Sigmoid colon (tissue), 7 donors: ENCODE results near the gene KLRC4. TPM values are rescaled to one million over a fixed set of nuclear protein-coding genes. Genes with fewer than 3 reads are reported as not detected.
"Not testable (repeated sequence)": the region's sequence is repeated elsewhere in the genome, so short reads cannot be mapped to it uniquely, and the experiment has no call there.

ENCODE experiments used
- DNase-seq: peaks from one replicate; pipeline ENCODE4 v3.0.0-alpha.2; 2019
- H3K27ac ChIP-seq, 4 donors: fragments of 200-600 bp; sonication (generic); one replicate each; pipeline ENCODE4 v1.5.1; 2016 to 2019; ENCODE audit warnings: mild to moderate bottlenecking in 1 of 4
- H3K27me3 ChIP-seq, 3 donors: fragments of 200-600 bp; sonication (generic); one replicate each; pipeline ENCODE4 v1.5.1; 2019; ENCODE audit warnings: mild to moderate bottlenecking in 1 of 3
- H3K36me3 ChIP-seq, 4 donors: fragments of 200-600 bp; sonication (generic); one replicate each; pipeline ENCODE4 v1.5.1; 2016 to 2019
- H3K4me1 ChIP-seq, 4 donors: fragments of 200-600 bp; sonication (generic); one replicate each; pipeline ENCODE4 v1.5.1; 2017 to 2019
- H3K4me3 ChIP-seq, 4 donors: fragments of 200-600 bp; sonication (generic); one replicate each; pipeline ENCODE4 v1.5.1; 2017 to 2019; ENCODE audit warnings: mild to moderate bottlenecking in 2 of 4, moderate library complexity in 1 of 4
- H3K9me3 ChIP-seq, 4 donors: fragments of 200-600 bp in 3 of 4; sonication (generic) in 3 of 4; one replicate each; pipeline versions ENCODE4 v1.5.1 to v1.6.1; 2013 to 2019
- EP300 ChIP-seq, 4 donors: sonication (generic); formaldehyde crosslinking; IDR thresholded peaks; one replicate each; pipeline ENCODE4 v1.6.1; 2017; ENCODE audit warnings: antibody characterized with exemption in 4 of 4
- POLR2A ChIP-seq, 2 donors: fragments of 450-650 bp; IDR thresholded peaks; one replicate each; pipeline ENCODE4 v1.6.1; 2016; ENCODE audit warnings: antibody characterized with exemption in 2 of 2, mild to moderate bottlenecking in 2 of 2, moderate library complexity in 2 of 2
- POLR2AphosphoS5 ChIP-seq, 4 donors: sonication (generic); formaldehyde crosslinking; IDR thresholded peaks; one replicate each; pipeline ENCODE4 v1.6.1; 2017; ENCODE audit warnings: antibody characterized with exemption in 4 of 4
- whole genome bisulfite sequencing, 2 donors: extraction: QIAGEN DNeasy Blood & Tissue Kit; methylation state at CpG; one replicate each; pipeline ENCODE4 v1.1.7; 2013; 5-methylcytosine and 5-hydroxymethylcytosine counted together
- intact Hi-C: fragments of 100-400 bp; cut with DNase I; formaldehyde crosslinking; loops from one replicate; pipeline ENCODE4 v1.15.1; 2023
- polyA plus RNA-seq, 3 donors: library from polyadenylated mRNA; stranded (reverse); fragments of 200-250 nt; gene quantifications; one replicate each; pipeline ENCODE4 v1.2.3, GENCODE V29; 2013
- total RNA-seq, 4 donors: library from RNA; depleted of rRNA; stranded (reverse); fragments of >200 nt; gene quantifications; one replicate each; pipeline ENCODE4 v1.1.0, GENCODE V29; 2016
- TF ChIP-seq, protein P1 (sequence below), 4 experiments: fragments of 450-650 bp in 3 of 4; fragments of 200-600 bp in 1 of 4; IDR thresholded peaks; one replicate each; pipeline ENCODE4 v1.5.1; 2016 to 2019; ENCODE audit warnings: antibody characterized with exemption in 4 of 4, mild to moderate bottlenecking in 3 of 4, moderate library complexity in 2 of 4
- donor health status: healthy with polysubstance abuse.
- donor health status: Bipolar disorder and iron deficiency.
- donor health status: healthy.

KLRC4 gene
- total and polyA plus RNA-seq, 7 donors: 0.23 to 0.54 TPM; not detected in 5

DNA sequence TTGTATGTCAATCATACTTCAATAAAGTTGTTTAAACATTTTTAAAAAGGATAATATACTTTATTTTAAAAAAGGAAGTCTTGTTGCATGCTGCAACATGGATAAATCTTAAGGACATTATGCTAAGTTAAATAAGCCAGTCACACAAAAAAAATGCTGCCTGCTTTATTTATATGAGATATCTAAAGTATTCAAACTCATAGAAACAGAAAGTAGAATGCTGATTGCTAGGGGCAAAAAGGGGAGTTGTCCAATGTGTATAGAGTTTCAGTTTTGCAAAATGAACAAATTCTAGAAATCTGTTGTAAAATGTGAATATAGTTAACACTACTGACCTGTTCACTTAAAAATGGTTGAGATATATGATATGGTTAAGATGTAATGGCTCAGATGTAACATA, 8.7 kb downstream of the KLRC4 start:
- H3K36me3 ChIP-seq: no peaks in the 10 kb centered on the region

DNA sequence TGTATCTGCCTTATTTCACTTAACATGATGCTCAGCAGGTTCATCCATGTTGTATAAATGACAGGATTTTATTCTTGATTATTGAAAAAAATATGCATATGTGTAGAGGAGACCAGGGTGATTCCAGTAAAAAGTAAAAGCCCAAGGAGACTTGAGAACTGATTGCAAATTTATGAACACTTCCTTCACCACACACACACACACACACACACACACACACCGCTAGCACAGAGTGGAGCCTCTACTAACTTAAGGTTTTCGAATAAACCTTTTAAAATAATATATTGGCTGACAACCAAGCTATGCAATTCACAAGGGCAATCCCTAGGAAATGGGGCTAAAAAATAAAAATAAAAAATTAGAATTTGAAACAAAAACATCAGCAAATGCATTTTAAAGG, 11.4 kb downstream of the KLRC4 start:
- no peak for DNase-seq
- no peaks in the 10 kb centered on the region for H3K36me3 ChIP-seq
- WGBS, 2 donors: 84 to 90% methylated on average over 2 of the region's 2 CpGs
- intact Hi-C loops: no loop called here
- H3K27ac ChIP-seq: no peak overlapping the region
- no peaks in the 10 kb centered on the region for H3K27me3 ChIP-seq
- no peaks in the 10 kb centered on the region for H3K9me3 ChIP-seq
- peaks cover 0 to 10% (median 8%) of the 10 kb centered on the region in 4 donors for H3K4me1 ChIP-seq
- no peak for TF ChIP-seq EP300 (IDR thresholded peaks at IDR 0.05)
- no peak for TF ChIP-seq POLR2A (IDR thresholded peaks at IDR 0.05)
- TF ChIP-seq POLR2AphosphoS5 (IDR thresholded peaks at IDR 0.05): no peak
- H3K4me3 ChIP-seq: no peak overlapping the region

More for the DNA sequence above, 8.7 kb downstream of the KLRC4 start:
- H3K4me3 ChIP-seq: no peak overlapping the region
- H3K27me3 ChIP-seq: no peaks in the 10 kb centered on the region
- TF ChIP-seq, protein P1, sequence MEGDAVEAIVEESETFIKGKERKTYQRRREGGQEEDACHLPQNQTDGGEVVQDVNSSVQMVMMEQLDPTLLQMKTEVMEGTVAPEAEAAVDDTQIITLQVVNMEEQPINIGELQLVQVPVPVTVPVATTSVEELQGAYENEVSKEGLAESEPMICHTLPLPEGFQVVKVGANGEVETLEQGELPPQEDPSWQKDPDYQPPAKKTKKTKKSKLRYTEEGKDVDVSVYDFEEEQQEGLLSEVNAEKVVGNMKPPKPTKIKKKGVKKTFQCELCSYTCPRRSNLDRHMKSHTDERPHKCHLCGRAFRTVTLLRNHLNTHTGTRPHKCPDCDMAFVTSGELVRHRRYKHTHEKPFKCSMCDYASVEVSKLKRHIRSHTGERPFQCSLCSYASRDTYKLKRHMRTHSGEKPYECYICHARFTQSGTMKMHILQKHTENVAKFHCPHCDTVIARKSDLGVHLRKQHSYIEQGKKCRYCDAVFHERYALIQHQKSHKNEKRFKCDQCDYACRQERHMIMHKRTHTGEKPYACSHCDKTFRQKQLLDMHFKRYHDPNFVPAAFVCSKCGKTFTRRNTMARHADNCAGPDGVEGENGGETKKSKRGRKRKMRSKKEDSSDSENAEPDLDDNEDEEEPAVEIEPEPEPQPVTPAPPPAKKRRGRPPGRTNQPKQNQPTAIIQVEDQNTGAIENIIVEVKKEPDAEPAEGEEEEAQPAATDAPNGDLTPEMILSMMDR (IDR thresholded peaks at IDR 0.05): no peak
- no peaks in the 10 kb centered on the region for H3K9me3 ChIP-seq
- H3K4me1 ChIP-seq: peaks cover 0 to 2% (median 2%) of the 10 kb centered on the region in 4 donors
- DNase-seq: no peak
- H3K27ac ChIP-seq: no peak overlapping the region
- intact Hi-C loops: no loop called here

DNA sequence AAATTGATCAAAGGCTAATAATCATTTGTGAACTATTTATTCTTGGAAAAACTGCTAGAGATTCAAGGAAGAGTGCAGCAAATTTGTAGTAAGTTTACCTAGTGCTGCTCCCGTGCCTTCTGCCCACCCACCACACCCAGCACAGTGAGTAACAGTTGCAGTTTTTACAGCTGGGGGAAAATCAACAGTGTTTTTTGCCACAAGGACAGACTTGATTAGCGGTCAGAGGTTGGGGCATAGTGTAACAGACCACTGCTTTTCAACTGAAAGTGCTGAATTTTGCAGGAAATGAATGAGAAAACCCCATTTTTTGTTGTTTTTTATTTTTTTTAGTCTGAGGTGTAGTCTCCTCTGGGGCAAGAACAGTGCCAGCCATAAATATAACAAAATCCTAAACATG, 12.3 kb downstream of the KLRC4 start:
- 23 to 33% methylated on average over 2 of the region's 2 CpGs for WGBS, 2 donors
- no peaks in the 10 kb centered on the region for H3K36me3 ChIP-seq
- H3K27ac ChIP-seq: no peak overlapping the region
- TF ChIP-seq POLR2A (IDR thresholded peaks at IDR 0.05): no peak
- H3K27me3 ChIP-seq: no peaks in the 10 kb centered on the region
- DNase-seq: no peak
- intact Hi-C loops: no loop called here
- H3K9me3 ChIP-seq: no peaks in the 10 kb centered on the region
- H3K4me3 ChIP-seq: no peak overlapping the region
- peaks cover 0 to 14% (median 12%) of the 10 kb centered on the region in 4 donors for H3K4me1 ChIP-seq

DNA sequence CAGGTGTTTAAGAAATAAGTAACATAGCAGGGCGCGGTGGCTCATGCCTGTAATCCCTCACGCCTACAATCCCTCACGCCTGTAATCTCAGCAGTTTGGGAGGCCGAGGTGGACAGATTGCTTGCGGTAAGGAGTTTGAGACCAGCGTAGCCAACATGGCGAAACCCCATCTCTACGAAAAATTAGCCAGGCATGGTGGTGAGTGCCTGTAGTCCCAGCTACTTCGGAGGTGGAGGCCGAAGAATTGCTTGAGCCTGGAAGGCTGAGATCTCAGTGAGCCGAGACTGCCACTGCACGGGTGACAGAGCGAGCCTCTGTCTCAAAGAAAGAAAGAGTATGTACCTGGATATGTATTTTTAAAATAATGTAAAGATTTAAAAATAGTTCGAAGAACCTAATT, 13.4 kb downstream of the KLRC4 start:
- H3K27me3 ChIP-seq, intact Hi-C loops, H3K9me3 ChIP-seq, DNase-seq, H3K36me3 ChIP-seq, H3K4me3 ChIP-seq: not testable (repeated sequence)
- 69 to 83% methylated on average over 15 of the region's 15 CpGs for WGBS, 2 donors
- H3K27ac ChIP-seq: peak overlapping the region in 3 of 4 donors; percentile 64 to 73 (median 67)
- H3K4me1 ChIP-seq: peaks cover 0 to 16% (median 14%) of the 10 kb centered on the region in 4 donors

DNA sequence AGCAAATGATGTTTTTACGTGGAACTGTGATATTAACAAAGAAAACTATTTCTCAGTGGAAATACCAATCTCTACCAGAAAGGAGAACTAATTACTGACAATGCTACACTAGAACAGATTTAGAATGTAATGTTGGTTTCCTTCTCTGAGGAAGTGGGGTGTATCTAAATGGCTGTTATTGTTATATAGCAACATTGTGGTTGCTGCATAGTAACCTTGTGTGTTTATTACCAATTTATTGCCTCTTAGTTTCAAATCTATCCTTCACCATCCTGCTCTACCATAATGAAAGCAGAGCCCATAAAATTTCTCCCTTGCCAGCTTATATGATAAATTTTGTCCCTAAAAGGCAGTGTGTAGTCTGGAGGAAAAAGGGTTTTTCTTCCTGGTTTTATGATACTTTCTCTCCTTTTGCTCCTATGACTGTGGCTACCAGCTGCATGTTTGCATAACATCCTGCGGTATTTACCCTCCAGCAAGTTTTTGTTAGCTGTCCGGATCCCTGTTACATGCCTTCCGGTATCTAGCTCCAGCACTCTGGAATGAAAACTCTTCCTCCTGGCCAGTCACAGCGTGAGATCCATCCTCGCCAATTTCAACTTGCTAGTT, 14.1 kb downstream of the KLRC4 start:
- Histone ChIP-seq H3K4me3 (peak overlapping the region in 2 of 4 donors; percentile 10 to 15), H3K27ac (peak overlapping the region; percentile 31 to 73 (median 66))
- peak; percentile 71 for DNase-seq

DNA sequence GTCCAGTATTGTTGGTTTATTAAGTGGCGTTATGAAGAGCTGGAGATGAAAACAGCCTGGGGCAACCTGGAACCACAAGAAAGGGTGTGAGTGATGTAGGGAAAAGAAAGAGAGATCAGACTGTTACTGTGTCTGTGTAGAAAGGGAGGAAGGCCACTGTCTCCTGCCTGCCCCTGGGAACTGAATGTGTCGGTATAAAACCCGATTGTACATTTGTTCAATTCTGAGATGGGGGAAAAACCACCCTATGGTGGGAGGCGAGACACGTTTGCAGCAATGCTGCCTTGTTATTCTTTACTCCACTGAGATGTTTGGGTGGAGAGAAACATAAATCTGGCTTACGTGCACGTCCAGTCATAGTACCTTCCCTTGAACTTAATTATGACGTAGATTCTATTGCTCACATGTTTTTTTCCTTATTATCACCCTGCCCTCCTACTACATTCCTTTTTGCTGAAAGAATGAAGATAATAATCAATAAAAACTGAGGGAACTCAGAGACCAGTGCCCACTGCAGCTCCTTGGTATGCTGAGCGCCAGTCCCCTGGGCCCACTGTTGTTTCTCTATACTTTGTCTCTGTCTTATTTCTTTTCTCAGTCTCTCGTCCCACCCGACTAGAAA, 14.9 kb downstream of the KLRC4 start:
- intact Hi-C loops, H3K4me3 ChIP-seq, H3K9me3 ChIP-seq, H3K27me3 ChIP-seq, DNase-seq, H3K36me3 ChIP-seq: not testable (repeated sequence)
- Histone ChIP-seq H3K27ac (peak overlapping the region in 1 of 4 donors; percentile 73), H3K4me1 (peaks cover 0 to 16% (median 14%) of the 10 kb centered on the region in 4 donors)
- WGBS, 2 donors: 65 to 76% methylated on average over 11 of the region's 11 CpGs

More for the DNA sequence above, 14.1 kb downstream of the KLRC4 start:
- WGBS, 2 donors: 7 to 17% methylated on average over 6 of the region's 6 CpGs
- TF ChIP-seq EP300 (IDR thresholded peaks at IDR 0.05): no peak
- TF ChIP-seq, protein P1 (IDR thresholded peaks at IDR 0.05): no peak
- TF ChIP-seq POLR2A (IDR thresholded peaks at IDR 0.05): no peak
- peak in 1 of 4 donors; percentile 20 for TF ChIP-seq POLR2AphosphoS5 (IDR thresholded peaks at IDR 0.05)
- Histone ChIP-seq H3K36me3 (no peaks in the 10 kb centered on the region), H3K27me3 (no peaks in the 10 kb centered on the region), H3K4me1 (peaks cover 0 to 16% (median 14%) of the 10 kb centered on the region in 4 donors), H3K9me3 (no peaks in the 10 kb centered on the region)
- intact Hi-C loops: no loop called here

DNA sequence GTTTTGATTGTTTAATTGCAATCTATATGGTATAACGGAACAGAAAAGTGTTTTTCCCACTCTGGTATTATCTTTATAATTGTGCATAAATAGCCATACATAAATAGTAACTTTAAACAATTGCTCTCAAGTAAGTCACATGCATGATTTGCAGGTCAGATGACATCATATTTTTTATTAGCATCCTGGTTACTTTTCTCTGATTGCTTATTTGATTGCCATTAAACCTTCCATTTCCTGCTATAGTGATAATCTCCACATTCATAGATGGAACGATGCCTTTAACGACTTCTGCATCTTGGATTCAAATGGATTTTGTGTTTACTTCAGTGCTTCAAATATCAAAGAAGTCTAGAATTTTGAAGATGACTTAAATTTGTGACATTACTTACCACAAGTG, 16.3 kb downstream of the KLRC4 start:
- H3K4me1 ChIP-seq: peaks cover 0 to 16% (median 14%) of the 10 kb centered on the region in 4 donors
- H3K27me3 ChIP-seq: no peaks in the 10 kb centered on the region
- H3K4me3 ChIP-seq: no peak overlapping the region
- H3K9me3 ChIP-seq: no peaks in the 10 kb centered on the region
- H3K36me3 ChIP-seq: no peaks in the 10 kb centered on the region
- no peak overlapping the region for H3K27ac ChIP-seq
- DNase-seq: no peak
- WGBS, 2 donors: 29 to 63% methylated on average over 3 of the region's 3 CpGs
- intact Hi-C loops: no loop called here
- no peak for TF ChIP-seq POLR2A (IDR thresholded peaks at IDR 0.05)
- TF ChIP-seq, protein P1 (IDR thresholded peaks at IDR 0.05): no peak
- no peak for TF ChIP-seq EP300 (IDR thresholded peaks at IDR 0.05)
- TF ChIP-seq POLR2AphosphoS5 (IDR thresholded peaks at IDR 0.05): no peak
